OCI-LY7 (cell line): ENCODE data around the gene PKNOX1.

Experiments
- EZH2phosphoT487 ChIP-seq: fragments of 200-600 bp; sonication (generic); IDR thresholded peaks from 2 replicates; pipeline ENCODE4 v1.6.1; 2018; ENCODE audit warnings: low read depth, borderline replicate concordance, mild to moderate bottlenecking, mixed run types, antibody characterized with exemption, low read length, moderate library complexity, mixed read lengths
- TF ChIP-seq, protein P1 (sequence below): fragments of 200-600 bp; sonication (generic); conservative IDR thresholded peaks from 2 replicates; pipeline ENCODE4 v1.5.1; 2014; ENCODE audit warnings: mild to moderate bottlenecking, antibody characterized with exemption, low read length, moderate library complexity, mixed read lengths

- TF ChIP-seq, protein P1, sequence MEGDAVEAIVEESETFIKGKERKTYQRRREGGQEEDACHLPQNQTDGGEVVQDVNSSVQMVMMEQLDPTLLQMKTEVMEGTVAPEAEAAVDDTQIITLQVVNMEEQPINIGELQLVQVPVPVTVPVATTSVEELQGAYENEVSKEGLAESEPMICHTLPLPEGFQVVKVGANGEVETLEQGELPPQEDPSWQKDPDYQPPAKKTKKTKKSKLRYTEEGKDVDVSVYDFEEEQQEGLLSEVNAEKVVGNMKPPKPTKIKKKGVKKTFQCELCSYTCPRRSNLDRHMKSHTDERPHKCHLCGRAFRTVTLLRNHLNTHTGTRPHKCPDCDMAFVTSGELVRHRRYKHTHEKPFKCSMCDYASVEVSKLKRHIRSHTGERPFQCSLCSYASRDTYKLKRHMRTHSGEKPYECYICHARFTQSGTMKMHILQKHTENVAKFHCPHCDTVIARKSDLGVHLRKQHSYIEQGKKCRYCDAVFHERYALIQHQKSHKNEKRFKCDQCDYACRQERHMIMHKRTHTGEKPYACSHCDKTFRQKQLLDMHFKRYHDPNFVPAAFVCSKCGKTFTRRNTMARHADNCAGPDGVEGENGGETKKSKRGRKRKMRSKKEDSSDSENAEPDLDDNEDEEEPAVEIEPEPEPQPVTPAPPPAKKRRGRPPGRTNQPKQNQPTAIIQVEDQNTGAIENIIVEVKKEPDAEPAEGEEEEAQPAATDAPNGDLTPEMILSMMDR: no peak
- no peak for TF ChIP-seq EZH2phosphoT487
These were observed 6.2 kb downstream of the PKNOX1 start for GRCh38 chr21:42980312-42981213.
